Middle frontal gyrus (tissue), 1 donor: ENCODE measurements around the gene AMT.
A peak's percentile ranks its signal among the peaks of the same experiment; 100 is the strongest.

Source experiments
- DNase-seq: peaks from one replicate; pipeline ENCODE4 v3.0.0-alpha.2; 2015; ENCODE audit warnings: low spot score; ENCODE audit errors: extremely low spot score

AMT gene

GRCh38 chr3:49422379-49423248, at the start of gene AMT:
Gene AMT, minus strand, starts transcription at chr3:49422473. Its CDS starts 23 bp downstream, at chr3:49422450.
- no peak for DNase-seq

- no peak for DNase-seq
Measured at GRCh38 chr3:49470714-49471420, 48.6 kb upstream of the AMT start.

GRCh38 chr3:49469936-49470713, 47.9 kb upstream of the AMT start, which contains the start of gene DAG1:
Gene DAG1, plus strand, starts transcription at chr3:49470267. Its CDS starts 40,268 bp downstream, at chr3:49510535.
- peak; percentile 94 for DNase-seq

GRCh38 chr3:49469037-49469935, 47.0 kb upstream of the AMT start:
- peak; percentile 31 for DNase-seq

GRCh38 chr3:49466085-49466484, 43.8 kb upstream of the AMT start:
- no peak for DNase-seq

- no peak for DNase-seq
Measured at GRCh38 chr3:49465270-49466034, 43.2 kb upstream of the AMT start.

GRCh38 chr3:49462222-49462621, 39.9 kb upstream of the AMT start:
- DNase-seq: no peak

- DNase-seq: no peak
Measured at GRCh38 chr3:49461443-49462171, 39.3 kb upstream of the AMT start.

GRCh38 chr3:49460956-49461355, 38.7 kb upstream of the AMT start:
- DNase-seq: no peak

GRCh38 chr3:49460188-49460890, 38.1 kb upstream of the AMT start:
- no peak for DNase-seq

GRCh38 chr3:49456466-49456865, 34.2 kb upstream of the AMT start:
- no peak for DNase-seq

GRCh38 chr3:49454898-49455681, 32.8 kb upstream of the AMT start:
- DNase-seq: no peak

- DNase-seq: no peak
Measured at GRCh38 chr3:49454458-49454857, 32.2 kb upstream of the AMT start.

- DNase-seq: no peak
Measured at GRCh38 chr3:49453621-49454020, 31.3 kb upstream of the AMT start.

- no peak for DNase-seq
Measured at GRCh38 chr3:49445391-49445790, 23.1 kb upstream of the AMT start.

GRCh38 chr3:49434731-49435130, 12.5 kb upstream of the AMT start:
- no peak for DNase-seq

- no peak for DNase-seq
Measured at GRCh38 chr3:49428752-49429080, 6.4 kb upstream of the AMT start.

- DNase-seq: no peak
Measured at GRCh38 chr3:49427586-49427985, 5.3 kb upstream of the AMT start.
